A204.1 (cell line): ENCODE data around the gene CPLX3.

Experiments used
- FAIRE-seq: peaks from 2 replicates; lab custom pipeline; 2012; peaks lifted over from hg19 to GRCh38; lab: Jason Lieb, UNC

Gene CPLX3

GRCh38 chr15:74873756-74874424 lies 47.5 kb downstream of the CPLX3 start:
- no peak for FAIRE-seq

- FAIRE-seq, result no peak
Observed at GRCh38 chr15:74878273-74878672, 51.8 kb downstream of the CPLX3 start.
